NB4 (cell line): ENCODE data around the gene SLC35C1.

Experiments
- DNase-seq: peaks from one replicate; pipeline ENCODE4 v3.0.0; 2010; ENCODE audit warnings: low read depth
- H3K4me3 ChIP-seq: one replicate; pipeline ENCODE4 v1.5.1; 2011; ENCODE audit warnings: mild to moderate bottlenecking, low read depth, low read length, moderate library complexity
- CTCF ChIP-seq: IDR thresholded peaks from one replicate; pipeline ENCODE4 v1.5.1; 2012; ENCODE audit warnings: low read depth, low read length
- MAX ChIP-seq: IDR thresholded peaks from 2 replicates; pipeline ENCODE4 v1.6.1; 2011; ENCODE audit warnings: low read depth, low read length
- MYC ChIP-seq: IDR thresholded peaks from 2 replicates; pipeline ENCODE4 v1.6.1; 2011; ENCODE audit warnings: low read depth, low read length
- POLR2A ChIP-seq: IDR thresholded peaks from 2 replicates; pipeline ENCODE4 v1.6.1; 2011; ENCODE audit warnings: mild to moderate bottlenecking; ENCODE audit not compliant: insufficient read length; ENCODE audit errors: extremely low read depth

Gene SLC35C1

GRCh38 chr11:45811109-45811435, 6.1 kb downstream of the SLC35C1 start:
- TF ChIP-seq MAX (no peak), CTCF (no peak), POLR2A (no peak), MYC (no peak)
- DNase-seq = no peak
- no peak overlapping the region for H3K4me3 ChIP-seq

- H3K4me3 ChIP-seq = no peak overlapping the region
- TF ChIP-seq MAX = no peak
- no peak for TF ChIP-seq POLR2A
- TF ChIP-seq MYC = no peak
- no peak for TF ChIP-seq CTCF
- no peak for DNase-seq
Measured at GRCh38 chr11:45811571-45812290, 6.8 kb downstream of the SLC35C1 start.

- TF ChIP-seq POLR2A = no peak
- no peak for TF ChIP-seq MAX
- TF ChIP-seq MYC = no peak
- no peak for TF ChIP-seq CTCF
- no peak for DNase-seq
- H3K4me3 ChIP-seq = no peak overlapping the region
Measured at GRCh38 chr11:45812581-45813548, 7.9 kb downstream of the SLC35C1 start.

- no peak overlapping the region for H3K4me3 ChIP-seq
- peak; percentile 35 for DNase-seq
- no peak for TF ChIP-seq MYC
- TF ChIP-seq MAX = no peak
- TF ChIP-seq POLR2A = no peak
- no peak for TF ChIP-seq CTCF
Measured at GRCh38 chr11:45815747-45816146, 10.8 kb downstream of the SLC35C1 start.

- no peak for TF ChIP-seq CTCF
- no peak for TF ChIP-seq MAX
- TF ChIP-seq POLR2A = no peak
- TF ChIP-seq MYC = no peak
- DNase-seq = no peak
- H3K4me3 ChIP-seq = no peak overlapping the region
Measured at GRCh38 chr11:45816614-45817013, 11.7 kb downstream of the SLC35C1 start.
